Measurements from ENCODE around the gene ABCD2.
"Not testable (repeated sequence)": the region's sequence is repeated elsewhere in the genome, so short reads cannot be mapped to it uniquely, and the experiment has no call there.

The ABCD2 gene

GRCh38 chr12:39532448-39532847 lies 87.2 kb downstream of the ABCD2 start:
- DNase-seq = no peak

- no peak for DNase-seq
Measured at GRCh38 chr12:39526974-39527373, 92.6 kb downstream of the ABCD2 start.

GRCh38 chr12:39522167-39522566 lies 97.4 kb downstream of the ABCD2 start:
- not testable (repeated sequence) for DNase-seq

GRCh38 chr12:39510001-39510400 lies 109.6 kb downstream of the ABCD2 start:
- DNase-seq = no peak

- no peak for DNase-seq
Measured at GRCh38 chr12:39505554-39505953, 114.0 kb downstream of the ABCD2 start.

GRCh38 chr12:39505023-39505422 lies 114.6 kb downstream of the ABCD2 start:
- DNase-seq = no peak

GRCh38 chr12:39503439-39503838 lies 116.2 kb downstream of the ABCD2 start:
- DNase-seq = no peak

GRCh38 chr12:39502726-39503125 lies 116.9 kb downstream of the ABCD2 start:
- no peak for DNase-seq
